Gastrocnemius medialis (tissue), 4 donors: Measurements from ENCODE around the gene EIF4EBP2. TPM values are rescaled to one million over a fixed set of nuclear protein-coding genes. Genes with fewer than 3 reads are reported as not detected.

Experiments used
- ATAC-seq, 2 donors: fragments of 150-250 bp; one replicate each; pipeline ENCODE4 v1.9.1; 2016
- DNase-seq, 2 donors: peaks; one replicate each; pipeline ENCODE4 v3.0.0-alpha.2; 2019
- H3K27ac ChIP-seq, 4 donors: fragments of 200-600 bp; sonication (generic); 1 replicate in 1 of 4; 2 replicates in 3 of 4; pipeline ENCODE4 v1.5.1; 2016 to 2018; ENCODE audit warnings: mild to moderate bottlenecking in 2 of 4, moderate library complexity in 1 of 4
- H3K27me3 ChIP-seq, 3 donors: fragments of 200-600 bp; sonication (generic) in 2 of 3; 1 replicate in 1 of 3; 2 replicates in 2 of 3; pipeline versions ENCODE4 v1.5.1 to v1.6.0; 2016 to 2019; ENCODE audit warnings: mild to moderate bottlenecking in 1 of 3, moderate library complexity in 1 of 3
- H3K36me3 ChIP-seq, 2 donors: fragments of 200-600 bp; sonication (generic) in 1 of 2; one replicate each; pipeline ENCODE4 v1.5.1; 2017 to 2018
- H3K4me1 ChIP-seq, 2 donors: fragments of 200-600 bp; sonication (generic) in 1 of 2; one replicate each; pipeline ENCODE4 v1.5.1; 2016 to 2017; ENCODE audit warnings: mild to moderate bottlenecking in 2 of 2
- H3K4me3 ChIP-seq, 4 donors: fragments of 200-600 bp; sonication (generic) in 3 of 4; 1 replicate in 1 of 4; 2 replicates in 3 of 4; pipeline ENCODE4 v1.5.1; 2016 to 2019; ENCODE audit warnings: mild to moderate bottlenecking in 2 of 4
- H3K9me3 ChIP-seq, 3 donors: fragments of 200-600 bp; sonication (generic) in 2 of 3; 1 replicate in 1 of 3; 2 replicates in 2 of 3; pipeline ENCODE4 v1.5.1; 2016 to 2019
- POLR2A ChIP-seq, 2 donors: fragments of 450-650 bp; IDR thresholded peaks; one replicate each; pipeline ENCODE4 v1.6.1; 2017; ENCODE audit warnings: antibody characterized with exemption in 2 of 2, mild to moderate bottlenecking in 2 of 2, moderate library complexity in 2 of 2
- in situ Hi-C, 4 donors: fragments of 200-750 bp; cut with MboI; loops; one replicate each; pipeline versions ENCODE4 v1.15.0 to v1.8.0; 2017; ENCODE audit warnings: low sequenced_read_pairs in 4 of 4
- intact Hi-C: fragments of 100-400 bp; cut with DNase I; formaldehyde crosslinking; loops from one replicate; pipeline ENCODE4 v1.15.1; 2023; ENCODE audit warnings: low total_unique reads
- total RNA-seq, 4 donors: library from RNA; depleted of rRNA; stranded (reverse); fragments of >200 nt; gene quantifications; one replicate each; pipeline versions ENCODE4 v1.1.0 to v1.2.3, GENCODE V29; 2016
- TF ChIP-seq, protein P1 (sequence below), 5 experiments: fragments of 450-650 bp in 3 of 5; fragments of 200-600 bp in 2 of 5; sonication (generic) in 2 of 5; IDR thresholded peaks in 4 of 5; conservative IDR thresholded peaks in 1 of 5; 1 replicate in 4 of 5; 2 replicates in 1 of 5; pipeline ENCODE4 v1.5.1; 2016 to 2019; ENCODE audit warnings: antibody characterized with exemption in 5 of 5, mild to moderate bottlenecking in 3 of 5, moderate library complexity in 3 of 5

The EIF4EBP2 gene
- total RNA-seq, 4 donors from 2014 or later: 58.4 to 141 (median 107) TPM

DNA sequence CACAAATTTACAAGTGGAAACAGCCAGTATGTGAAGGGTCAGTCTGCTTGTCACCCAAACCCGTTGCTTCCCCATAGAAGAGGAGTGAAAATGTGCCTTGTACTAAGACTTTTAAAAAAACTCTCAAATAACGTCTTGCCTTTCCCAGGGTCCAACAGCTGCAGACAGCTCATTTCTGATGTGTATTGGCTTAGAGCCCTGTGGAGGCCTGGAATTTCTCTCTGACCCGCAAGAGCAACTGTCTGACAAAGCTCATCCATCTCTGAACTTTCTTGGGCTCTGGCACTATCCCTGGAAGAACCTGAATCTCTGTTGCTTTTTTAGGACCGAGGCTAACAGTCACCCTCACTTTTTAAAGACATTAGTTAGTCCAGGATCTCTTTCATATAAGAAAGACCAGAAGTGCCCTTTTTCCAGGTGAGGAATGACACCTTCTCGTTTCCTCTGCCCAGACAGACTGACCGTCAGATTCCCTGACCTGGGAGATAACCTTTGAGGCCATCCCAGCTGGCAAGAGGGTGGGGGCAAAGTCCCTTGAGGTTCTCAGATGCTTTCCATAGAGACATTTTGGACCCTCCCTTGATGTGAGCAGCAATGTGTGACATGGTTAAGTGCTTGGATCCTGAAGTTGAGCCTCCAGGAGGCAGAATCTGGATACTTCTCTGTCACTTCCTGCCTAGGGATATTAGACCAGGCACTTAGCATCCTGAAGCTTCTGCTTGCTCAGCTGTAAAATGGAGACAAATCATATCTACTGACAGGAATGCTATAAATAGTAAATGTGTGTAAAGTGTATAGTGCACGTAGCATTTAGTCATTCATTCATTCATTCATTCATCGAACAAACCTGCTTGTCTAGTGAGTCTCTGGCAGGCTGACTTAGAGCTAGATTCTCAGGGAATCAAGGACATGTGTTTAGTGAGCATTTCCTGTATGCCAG lies 42.0 kb downstream of the EIF4EBP2 start:
- DNase-seq (no peak), ATAC-seq (peak in 1 of 2 donors; percentile 12)
- H3K4me3 ChIP-seq: no peak overlapping the region
- no peaks in the 10 kb centered on the region for H3K9me3 ChIP-seq
- peaks cover 7 to 15% (median 10%) of the 10 kb centered on the region in 3 donors for H3K27me3 ChIP-seq
- in situ Hi-C loops: loop anchor here in 1 of 4 donors (25.0 kb wide), 1 partner anchor 316 kb away; no protein-coding TSS in a partner anchor
- H3K4me1 ChIP-seq: peaks cover 5 to 14% of the 10 kb centered on the region in 2 donors
- H3K27ac ChIP-seq: no peak overlapping the region
- intact Hi-C loops: no loop called here
- H3K36me3 ChIP-seq: no peaks in the 10 kb centered on the region
- TF ChIP-seq, protein P1, sequence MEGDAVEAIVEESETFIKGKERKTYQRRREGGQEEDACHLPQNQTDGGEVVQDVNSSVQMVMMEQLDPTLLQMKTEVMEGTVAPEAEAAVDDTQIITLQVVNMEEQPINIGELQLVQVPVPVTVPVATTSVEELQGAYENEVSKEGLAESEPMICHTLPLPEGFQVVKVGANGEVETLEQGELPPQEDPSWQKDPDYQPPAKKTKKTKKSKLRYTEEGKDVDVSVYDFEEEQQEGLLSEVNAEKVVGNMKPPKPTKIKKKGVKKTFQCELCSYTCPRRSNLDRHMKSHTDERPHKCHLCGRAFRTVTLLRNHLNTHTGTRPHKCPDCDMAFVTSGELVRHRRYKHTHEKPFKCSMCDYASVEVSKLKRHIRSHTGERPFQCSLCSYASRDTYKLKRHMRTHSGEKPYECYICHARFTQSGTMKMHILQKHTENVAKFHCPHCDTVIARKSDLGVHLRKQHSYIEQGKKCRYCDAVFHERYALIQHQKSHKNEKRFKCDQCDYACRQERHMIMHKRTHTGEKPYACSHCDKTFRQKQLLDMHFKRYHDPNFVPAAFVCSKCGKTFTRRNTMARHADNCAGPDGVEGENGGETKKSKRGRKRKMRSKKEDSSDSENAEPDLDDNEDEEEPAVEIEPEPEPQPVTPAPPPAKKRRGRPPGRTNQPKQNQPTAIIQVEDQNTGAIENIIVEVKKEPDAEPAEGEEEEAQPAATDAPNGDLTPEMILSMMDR (IDR thresholded peaks at IDR 0.05 in 4 of 5, conservative IDR thresholded peaks at IDR 0.05 in 1 of 5): no peak
- TF ChIP-seq POLR2A (IDR thresholded peaks at IDR 0.05): no peak

DNA sequence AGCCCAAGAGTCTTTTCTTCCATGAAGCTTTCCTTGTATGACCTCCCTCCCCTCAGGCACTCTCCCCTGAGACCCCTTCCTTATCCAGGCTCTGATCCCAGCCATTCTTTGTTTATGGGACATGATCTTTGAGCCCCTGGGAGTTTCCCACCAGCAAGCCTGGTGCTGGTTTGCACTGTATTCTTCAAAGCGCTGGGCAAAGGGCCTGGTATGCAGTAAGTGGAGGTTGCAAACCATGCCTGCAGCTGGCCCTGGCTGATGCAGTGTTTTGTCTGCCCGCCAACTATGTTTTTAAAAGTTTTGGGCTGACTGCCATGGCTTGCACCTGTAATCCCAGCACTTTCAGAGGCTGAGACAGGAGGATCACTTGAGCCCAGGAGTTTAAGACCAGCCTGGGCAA lies 44.3 kb downstream of the EIF4EBP2 start:
- Histone ChIP-seq H3K27ac (no peak overlapping the region), H3K36me3 (no peaks in the 10 kb centered on the region), H3K27me3 (no peaks in the 10 kb centered on the region), H3K4me1 (peaks cover 5 to 11% of the 10 kb centered on the region in 2 donors), H3K9me3 (no peaks in the 10 kb centered on the region), H3K4me3 (no peak overlapping the region)
- intact Hi-C loops (no loop called here), in situ Hi-C loops (loop anchor here in 1 of 4 donors (25.0 kb wide), 1 partner anchor 314 kb away; no protein-coding TSS in a partner anchor)
- DNase-seq (no peak), ATAC-seq (no peak)
- no peak for TF ChIP-seq POLR2A (IDR thresholded peaks at IDR 0.05)

DNA sequence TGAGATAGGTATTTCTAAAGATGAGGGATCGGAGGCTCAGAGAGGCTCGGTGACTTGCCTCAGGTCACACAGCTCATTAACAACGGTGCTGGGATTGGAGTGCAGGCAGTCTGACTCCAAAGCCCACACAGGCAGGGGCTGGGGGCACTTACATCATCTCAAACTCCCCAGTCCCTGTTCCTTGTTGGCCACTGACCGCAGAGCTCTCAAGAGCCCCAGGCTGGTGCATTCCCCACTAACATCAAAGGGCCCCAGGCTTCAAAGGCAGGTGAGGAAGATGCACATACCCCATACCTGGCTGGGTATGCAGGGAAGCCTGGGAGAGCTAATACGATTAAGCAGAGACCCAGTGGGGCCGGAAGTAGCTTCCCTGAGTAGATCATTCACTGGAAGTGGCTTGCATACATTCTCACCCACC lies 51.3 kb downstream of the EIF4EBP2 start:
- Histone ChIP-seq H3K4me1 (peaks cover 4 to 10% of the 10 kb centered on the region in 2 donors), H3K9me3 (no peaks in the 10 kb centered on the region), H3K27me3 (no peaks in the 10 kb centered on the region), H3K27ac (no peak overlapping the region), H3K36me3 (no peaks in the 10 kb centered on the region), H3K4me3 (no peak overlapping the region)
- TF ChIP-seq, protein P1 (IDR thresholded peaks at IDR 0.05 in 4 of 5, conservative IDR thresholded peaks at IDR 0.05 in 1 of 5): no peak
- TF ChIP-seq POLR2A (IDR thresholded peaks at IDR 0.05): no peak
- DNase-seq (no peak), ATAC-seq (no peak)
- in situ Hi-C loops: loop anchor here in 1 of 4 donors (25.0 kb wide), 1 partner anchor 307 kb away; no protein-coding TSS in a partner anchor
- intact Hi-C loops: loop anchor here (10.0 kb wide), 1 partner anchor 430 kb away; the partner anchor contains the start of gene PCBD1

GRCh38 chr10:70456164-70456563 lies 52.2 kb downstream of the EIF4EBP2 start:
- Histone ChIP-seq H3K27me3 (no peaks in the 10 kb centered on the region), H3K27ac (no peak overlapping the region), H3K9me3 (no peaks in the 10 kb centered on the region), H3K36me3 (no peaks in the 10 kb centered on the region), H3K4me3 (no peak overlapping the region), H3K4me1 (peaks cover 4 to 10% of the 10 kb centered on the region in 2 donors)
- intact Hi-C loops (loop anchor here (10.0 kb wide), 1 partner anchor 429 kb away; the partner anchor contains the start of gene PCBD1), in situ Hi-C loops (loop anchor here in 1 of 4 donors (25.0 kb wide), 1 partner anchor 306 kb away; no protein-coding TSS in a partner anchor)
- DNase-seq (no peak), ATAC-seq (no peak)
- TF ChIP-seq, protein P1 (IDR thresholded peaks at IDR 0.05 in 4 of 5, conservative IDR thresholded peaks at IDR 0.05 in 1 of 5): no peak
- no peak for TF ChIP-seq POLR2A (IDR thresholded peaks at IDR 0.05)
